NCI-H526 treated with DMSO at 0.1 percent for 48 hours (cell line): Measurements from ENCODE around the gene CMC4.

Experiments
- DNase-seq: peaks from one replicate; lab custom pipeline; 2025; lab: John Stamatoyannopoulos, UW

The CMC4 gene

GRCh38 chrX:155053656-155054055 lies 17.3 kb downstream of the CMC4 start:
- no peak for DNase-seq

- no peak for DNase-seq
Observed at GRCh38 chrX:155052738-155053498, 18.0 kb downstream of the CMC4 start.

- peak; percentile 50 for DNase-seq
Observed at GRCh38 chrX:155048977-155049619, 21.8 kb downstream of the CMC4 start.

GRCh38 chrX:155046811-155047528 lies 24.0 kb downstream of the CMC4 start:
- no peak for DNase-seq

- peak; percentile 15 for DNase-seq
Observed at GRCh38 chrX:155046129-155046810, 24.7 kb downstream of the CMC4 start.

- no peak for DNase-seq
Observed at GRCh38 chrX:155035688-155036087, 35.2 kb downstream of the CMC4 start.

GRCh38 chrX:155031657-155032056 lies 39.3 kb downstream of the CMC4 start:
- no peak for DNase-seq

GRCh38 chrX:155028877-155029291 lies 42.1 kb downstream of the CMC4 start:
- DNase-seq, result no peak

- DNase-seq, result no peak
Observed at GRCh38 chrX:155028129-155028528, 42.8 kb downstream of the CMC4 start.

GRCh38 chrX:155027509-155028066 lies 43.3 kb downstream of the CMC4 start:
- peak; percentile 69 for DNase-seq

GRCh38 chrX:155026727-155027508 lies 44.0 kb downstream of the CMC4 start, which contains the start of gene FUNDC2:
Gene FUNDC2, plus strand, starts transcription at chrX:155026844. Its CDS starts 95 bp downstream, at chrX:155026939.
- DNase-seq, result peak; percentile 97

- no peak for DNase-seq
Observed at GRCh38 chrX:155026420-155026726, 44.6 kb downstream of the CMC4 start.

- no peak for DNase-seq
Observed at GRCh38 chrX:155023907-155024833, 46.8 kb downstream of the CMC4 start.

- DNase-seq, result no peak
Observed at GRCh38 chrX:155022585-155022984, 48.4 kb downstream of the CMC4 start, which contains the start of gene F8. Gene F8, minus strand, starts transcription at chrX:155022723. Its CDS starts 171 bp downstream, at chrX:155022552.

GRCh38 chrX:155020591-155020990 lies 50.3 kb downstream of the CMC4 start:
- DNase-seq, result no peak
